IPS DF 6.9 (cell line): Measurements from ENCODE around the gene PLEKHA3.
A peak's percentile ranks its signal among the peaks of the same experiment; 100 is the strongest.
"Not testable (repeated sequence)": the region's sequence is repeated elsewhere in the genome, so short reads cannot be mapped to it uniquely, and the experiment has no call there.

ENCODE experiments used
- DNase-seq: peaks from one replicate; pipeline ENCODE4 v3.0.0-alpha.2; 2013; ENCODE audit warnings: low read depth, low spot score
- H3K27ac ChIP-seq: one replicate; pipeline ENCODE4 v1.5.1; 2013; ENCODE audit warnings: low read length, control low read depth
- H3K27me3 ChIP-seq: 2 replicates; pipeline ENCODE4 v1.6.1; 2013; ENCODE audit warnings: mild to moderate bottlenecking, low read length; ENCODE audit not compliant: control insufficient read depth, insufficient read depth
- H3K36me3 ChIP-seq: 2 replicates; pipeline ENCODE4 v1.6.1; 2013; ENCODE audit warnings: low read length; ENCODE audit not compliant: control insufficient read depth, insufficient read depth
- H3K4me1 ChIP-seq: 2 replicates; pipeline ENCODE4 v1.6.1; 2013; ENCODE audit warnings: low read length; ENCODE audit not compliant: control insufficient read depth, insufficient read depth
- H3K4me3 ChIP-seq: 2 replicates; pipeline ENCODE4 v1.5.1; 2013; ENCODE audit warnings: mild to moderate bottlenecking, low read length
- H3K9me3 ChIP-seq: 2 replicates; pipeline ENCODE4 v1.6.1; 2013; ENCODE audit warnings: low read length, inconsistent platforms; ENCODE audit not compliant: control insufficient read depth, insufficient read depth
- WGBS: extraction: QIAGEN DNeasy Blood & Tissue Kit; methylation state at CpG from one replicate; pipeline ENCODE4 v1.1.7; 2013; ENCODE audit warnings: mixed read lengths, missing lambda C conversion rate; ENCODE audit not compliant: insufficient read length, insufficient coverage; 5-methylcytosine and 5-hydroxymethylcytosine counted together

PLEKHA3 gene

DNA sequence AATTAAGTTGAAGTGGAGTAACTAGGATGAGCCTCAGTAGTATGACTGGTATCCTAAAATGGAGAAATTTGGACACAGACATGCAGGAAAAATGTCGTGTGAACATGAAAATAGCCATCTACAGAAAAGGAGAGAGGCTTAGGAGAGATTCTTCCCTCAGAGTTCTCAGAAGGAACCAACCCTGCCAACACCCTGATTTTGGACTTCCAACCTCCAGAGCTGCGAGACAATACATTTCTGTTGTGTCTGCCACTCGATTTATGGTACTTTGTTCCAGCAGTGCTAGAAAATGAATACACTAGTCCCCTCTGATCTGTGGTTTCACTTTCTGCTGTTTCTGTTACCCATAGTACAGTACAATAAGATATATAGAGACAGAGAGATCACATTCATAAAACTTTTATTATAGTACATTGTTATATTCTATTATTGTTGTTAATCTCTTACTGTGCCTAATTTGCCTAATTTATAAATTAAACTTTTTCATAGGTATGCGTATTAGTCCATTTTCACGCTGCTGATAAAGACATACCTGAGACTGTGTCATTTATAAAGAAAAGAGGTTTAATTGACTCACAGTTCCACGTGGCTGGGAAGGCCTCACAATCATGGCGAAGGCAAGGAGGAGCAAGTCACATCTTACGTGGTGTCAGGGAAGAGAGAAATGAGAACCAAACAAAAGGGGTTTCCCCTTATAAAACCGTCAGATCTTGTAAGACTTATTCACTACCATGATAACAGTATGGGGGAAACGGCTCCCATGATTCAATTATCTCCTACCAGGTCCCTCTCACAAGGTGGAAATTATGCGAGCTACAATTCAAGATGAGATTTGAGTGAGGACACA is 41.3 kb downstream of the PLEKHA3 start:
- no peak overlapping the region for H3K27ac ChIP-seq
- DNase-seq: no peak
- no CpG with 5 or more reads among the region's 11 CpGs for WGBS
- H3K4me1 ChIP-seq: no peaks in the 10 kb centered on the region
- H3K36me3 ChIP-seq: no peaks in the 10 kb centered on the region
- no peaks in the 10 kb centered on the region for H3K9me3 ChIP-seq
- no peaks in the 10 kb centered on the region for H3K27me3 ChIP-seq
- H3K4me3 ChIP-seq: no peak overlapping the region

DNA sequence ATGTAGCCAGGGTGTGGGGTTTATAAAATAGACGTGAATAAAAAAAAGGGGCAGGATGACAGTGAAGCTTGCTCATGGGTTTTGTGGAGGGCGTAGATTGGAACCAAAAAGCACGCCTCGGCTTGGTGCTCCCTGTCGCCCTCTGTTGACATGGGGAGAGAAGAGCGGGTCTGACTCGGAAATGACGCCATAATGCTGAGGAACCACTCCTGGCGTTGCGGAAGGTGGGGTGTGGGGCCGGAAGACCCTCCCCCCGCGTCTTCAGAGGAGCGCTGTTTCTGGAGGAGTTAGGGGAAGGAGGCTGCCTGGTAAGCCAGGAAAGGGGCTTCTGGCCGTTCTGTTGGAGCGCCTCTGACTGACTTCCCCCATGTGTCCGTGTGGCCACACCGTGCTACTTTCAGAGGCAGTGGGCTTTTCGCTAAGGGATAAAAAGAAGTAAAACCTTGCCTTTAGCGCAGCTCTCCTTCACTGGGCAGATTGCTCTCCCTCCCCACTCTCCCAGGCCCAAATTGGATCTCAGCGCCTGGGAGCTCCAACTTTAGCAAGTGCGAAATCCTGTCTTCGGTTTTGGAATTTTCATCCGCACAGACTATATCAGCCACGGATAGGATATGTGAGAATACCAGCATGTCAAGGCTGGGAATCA is 42.8 kb downstream of the PLEKHA3 start:
- WGBS: no CpG with 5 or more reads among the region's 25 CpGs
- Histone ChIP-seq H3K27me3 (no peaks in the 10 kb centered on the region), H3K4me1 (no peaks in the 10 kb centered on the region), H3K4me3 (peak overlapping the region; percentile 75; the same call in 1 of the 2 replicates), H3K27ac (no peak overlapping the region), H3K9me3 (no peaks in the 10 kb centered on the region), H3K36me3 (no peaks in the 10 kb centered on the region)
- DNase-seq: peak; percentile 84

DNA sequence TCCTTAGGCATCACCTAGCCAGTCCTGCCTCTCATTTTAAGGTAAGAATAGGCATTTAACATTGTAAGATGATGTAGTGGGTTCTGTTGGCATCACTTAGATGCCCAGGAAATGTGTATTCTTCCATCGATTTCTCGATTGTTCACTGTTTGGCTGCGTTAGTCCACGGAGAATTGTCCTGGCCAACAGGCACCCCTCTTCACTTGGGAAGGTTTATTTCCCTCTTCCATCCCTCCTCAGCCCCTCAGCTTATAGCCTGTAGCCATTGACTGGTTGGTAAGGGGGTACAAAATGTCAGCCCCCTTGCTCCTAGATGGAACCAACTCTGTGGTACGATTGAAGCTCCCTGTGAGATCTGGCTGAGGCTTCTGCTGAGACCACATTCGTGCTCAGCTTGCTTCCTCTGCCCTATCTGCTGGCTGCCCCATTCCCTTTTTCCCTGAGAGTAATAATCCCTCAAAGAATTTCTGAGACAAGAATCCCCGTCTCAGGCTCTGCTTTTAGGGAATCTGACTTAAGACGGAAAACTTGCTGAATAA is 43.4 kb downstream of the PLEKHA3 start:
- Histone ChIP-seq H3K27ac (no peak overlapping the region), H3K9me3 (no peaks in the 10 kb centered on the region), H3K36me3 (no peaks in the 10 kb centered on the region), H3K4me1 (no peaks in the 10 kb centered on the region; the same call in 1 of the 2 replicates), H3K27me3 (no peaks in the 10 kb centered on the region), H3K4me3 (peak overlapping the region; percentile 75; the same call in 1 of the 2 replicates)
- DNase-seq: no peak
- no CpG with 5 or more reads among the region's 8 CpGs for WGBS

DNA sequence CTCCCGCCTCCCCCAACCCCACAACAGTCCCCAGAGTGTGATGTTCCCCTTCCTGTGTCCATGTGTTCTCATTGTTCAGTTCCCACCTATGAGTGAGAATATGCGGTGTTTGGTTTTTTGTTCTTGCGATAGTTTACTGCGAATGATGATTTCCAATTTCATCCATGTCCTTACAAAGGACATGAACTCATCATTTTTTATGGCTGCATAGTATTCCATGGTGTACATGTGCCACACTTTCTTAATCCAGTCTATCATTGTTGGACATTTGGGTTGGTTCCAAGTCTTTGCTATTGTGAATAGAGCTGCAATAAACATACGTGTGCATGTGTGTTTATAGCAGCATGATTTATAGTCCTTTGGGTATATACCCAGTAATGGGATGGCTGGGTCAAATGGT is 44.8 kb downstream of the PLEKHA3 start:
- not testable (repeated sequence) for H3K9me3 ChIP-seq, DNase-seq, H3K27me3 ChIP-seq, H3K36me3 ChIP-seq, H3K4me3 ChIP-seq, H3K4me1 ChIP-seq, H3K27ac ChIP-seq
- no CpG with 5 or more reads among the region's 5 CpGs for WGBS

DNA sequence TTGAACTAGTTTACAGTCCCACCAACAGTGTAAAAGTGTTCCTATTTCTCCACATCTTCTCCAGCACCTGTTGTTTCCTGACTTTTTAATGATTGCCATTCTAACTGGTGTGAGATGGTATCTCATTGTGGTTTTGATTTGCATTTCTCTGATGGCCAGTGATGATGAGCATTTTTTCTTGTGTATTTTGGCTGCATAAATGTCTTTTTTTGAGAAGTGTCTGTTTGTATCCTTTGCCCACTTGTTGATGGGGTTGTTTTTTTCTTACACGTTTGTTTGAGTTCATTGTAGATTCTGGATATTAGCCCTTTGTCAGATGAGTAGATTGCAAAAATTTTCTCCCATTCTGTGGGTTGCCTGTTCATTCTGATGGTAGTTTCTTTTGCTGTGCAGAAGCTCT is 45.2 kb downstream of the PLEKHA3 start:
- H3K27ac ChIP-seq, H3K27me3 ChIP-seq, DNase-seq, H3K36me3 ChIP-seq, H3K9me3 ChIP-seq, H3K4me3 ChIP-seq, H3K4me1 ChIP-seq: not testable (repeated sequence)
- WGBS: no CpG with 5 or more reads among the region's 1 CpG

DNA sequence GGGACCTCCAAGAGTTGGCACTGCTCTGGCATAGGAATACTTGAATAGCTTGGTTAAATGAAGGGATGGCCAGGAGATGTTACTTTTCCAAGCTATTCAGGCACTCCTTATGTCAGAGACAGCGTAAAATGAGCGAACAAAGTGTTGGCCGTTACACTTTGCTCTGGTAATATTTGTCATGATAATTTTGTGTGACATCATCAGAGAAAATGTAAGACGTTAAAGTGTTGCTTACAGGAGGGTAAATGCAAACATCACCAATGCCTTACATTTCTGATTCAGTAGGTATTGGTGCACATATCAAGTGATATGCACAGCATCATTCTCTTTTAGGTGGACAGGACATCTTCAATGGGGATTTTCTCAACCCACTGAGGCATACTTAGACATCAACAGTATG is 46.0 kb downstream of the PLEKHA3 start:
- Histone ChIP-seq H3K27me3 (no peaks in the 10 kb centered on the region), H3K4me3 (no peak overlapping the region), H3K27ac (no peak overlapping the region), H3K36me3 (no peaks in the 10 kb centered on the region), H3K4me1 (no peaks in the 10 kb centered on the region; the same call in 1 of the 2 replicates), H3K9me3 (no peaks in the 10 kb centered on the region)
- WGBS: no CpG with 5 or more reads among the region's 4 CpGs
- DNase-seq: no peak

DNA sequence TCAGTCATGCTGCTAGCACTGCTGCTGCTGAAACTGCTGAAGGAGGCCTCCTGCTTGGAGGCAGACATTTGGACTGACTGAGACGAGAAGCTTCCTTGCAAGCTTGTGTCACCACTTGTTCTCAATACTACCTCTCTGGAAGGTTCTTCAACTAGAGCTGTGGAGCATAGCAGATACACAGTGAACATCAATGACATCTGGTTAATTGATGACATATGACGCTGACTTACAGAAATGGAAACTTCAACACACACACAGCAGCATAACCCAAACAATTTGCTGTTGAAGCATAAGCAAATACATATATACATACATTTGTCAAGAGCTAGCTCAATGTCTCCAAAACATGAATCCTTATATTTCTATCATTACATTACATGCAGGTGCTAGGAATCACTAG is 47.3 kb downstream of the PLEKHA3 start:
- Histone ChIP-seq H3K27me3 (no peaks in the 10 kb centered on the region), H3K36me3 (no peaks in the 10 kb centered on the region), H3K4me1 (no peaks in the 10 kb centered on the region; the same call in 1 of the 2 replicates), H3K4me3 (no peak overlapping the region), H3K27ac (no peak overlapping the region), H3K9me3 (no peaks in the 10 kb centered on the region)
- WGBS: no CpG with 5 or more reads among the region's 2 CpGs
- no peak for DNase-seq

DNA sequence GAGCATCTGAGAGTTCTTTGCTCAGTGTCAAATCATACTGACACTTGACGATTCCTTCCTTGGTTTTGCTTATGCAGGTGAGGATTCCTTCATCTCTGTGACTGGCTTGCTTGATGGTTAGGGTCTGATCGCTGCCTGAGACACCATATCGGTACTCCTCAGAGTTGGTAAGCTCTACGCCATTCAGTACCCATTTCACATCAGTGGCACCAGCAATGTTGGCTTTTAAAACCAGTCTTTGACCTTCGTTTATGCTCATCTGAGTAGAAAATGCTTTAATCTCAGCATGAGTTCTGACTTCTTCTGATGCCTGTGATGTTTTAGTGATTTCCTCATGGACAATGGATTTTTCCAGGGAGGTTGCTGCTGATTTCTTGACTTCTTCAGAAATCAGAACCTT is 48.4 kb downstream of the PLEKHA3 start:
- no peak for DNase-seq
- WGBS: no CpG with 5 or more reads among the region's 5 CpGs
- Histone ChIP-seq H3K27ac (no peak overlapping the region), H3K9me3 (no peaks in the 10 kb centered on the region), H3K36me3 (no peaks in the 10 kb centered on the region), H3K27me3 (no peaks in the 10 kb centered on the region), H3K4me1 (no peaks in the 10 kb centered on the region; the same call in 1 of the 2 replicates), H3K4me3 (no peak overlapping the region)

DNA sequence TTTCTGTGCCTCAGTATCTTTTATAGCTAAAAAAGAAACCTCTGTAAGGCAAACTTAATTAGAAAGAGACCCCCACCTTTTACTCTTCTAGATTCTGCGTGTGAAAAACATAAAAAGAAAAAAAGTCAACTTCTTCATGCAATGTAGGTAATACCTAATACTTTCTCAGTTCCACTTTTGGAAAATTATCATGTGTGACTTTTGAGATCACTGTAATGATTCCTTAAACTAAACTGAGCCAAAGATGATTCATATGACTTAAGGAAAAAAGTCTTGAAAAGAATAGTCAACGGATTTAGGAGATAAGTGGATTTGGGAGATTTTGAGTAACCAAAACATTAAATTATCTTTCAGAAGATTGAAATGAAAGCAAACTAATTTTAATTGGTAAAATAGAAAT is 48.9 kb downstream of the PLEKHA3 start:
- Histone ChIP-seq H3K9me3 (no peaks in the 10 kb centered on the region), H3K27me3 (no peaks in the 10 kb centered on the region), H3K27ac (no peak overlapping the region), H3K4me3 (no peak overlapping the region), H3K36me3 (no peaks in the 10 kb centered on the region), H3K4me1 (no peaks in the 10 kb centered on the region; the same call in 1 of the 2 replicates)
- no CpG with 5 or more reads among the region's 2 CpGs for WGBS
- DNase-seq: no peak

DNA sequence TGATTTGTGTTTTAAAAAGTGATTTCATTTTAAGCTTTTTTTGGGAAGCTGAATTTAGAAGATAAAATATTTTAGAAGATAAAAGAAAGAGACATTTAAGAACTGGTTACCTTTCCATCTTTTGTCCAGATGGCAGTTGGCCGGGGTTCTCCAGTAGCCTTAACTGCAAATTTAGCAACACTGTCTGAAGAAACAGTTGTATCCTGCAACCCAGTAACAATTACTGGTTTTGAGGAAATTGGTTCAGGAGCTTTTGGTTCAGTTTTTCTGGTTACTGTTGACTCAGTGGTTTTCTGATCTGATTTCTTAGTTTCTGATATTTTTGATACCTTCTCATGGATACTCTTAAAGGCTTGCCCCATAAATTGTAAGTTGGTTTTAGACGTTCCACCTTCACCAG is 49.9 kb downstream of the PLEKHA3 start:
- no peaks in the 10 kb centered on the region for H3K27me3 ChIP-seq
- no CpG with 5 or more reads among the region's 2 CpGs for WGBS
- no peak overlapping the region for H3K4me3 ChIP-seq
- no peak overlapping the region for H3K27ac ChIP-seq
- H3K4me1 ChIP-seq: no peaks in the 10 kb centered on the region; the same call in 1 of the 2 replicates
- DNase-seq: no peak
- no peaks in the 10 kb centered on the region for H3K36me3 ChIP-seq
- no peaks in the 10 kb centered on the region for H3K9me3 ChIP-seq
